IMR-90 (cell line): Measurements from ENCODE around the gene MICA. TPM values are rescaled to one million over a fixed set of nuclear protein-coding genes. Genes with fewer than 3 reads are reported as not detected.

ENCODE experiments used
- ATAC-seq: fragments of 200-7000 bp; cut with Tn5 transposase; 2 replicates; pipeline ENCODE4 v1.9.1; 2020; ENCODE audit warnings: low read depth, mild to moderate bottlenecking, moderate library complexity
- BruUV-seq: library from RNA; stranded (reverse); fragments of 400-500 nt; replicated peaks from 2 replicates; lab custom pipeline; 2021; lab: Mats Ljungman, UMichigan
- CTCF ChIA-PET: fragments of 300-600 bp; formaldehyde crosslinking; extraction: SDS; loops from one replicate; lab custom pipeline; 2021; ENCODE audit warnings: antibody characterized with exemption; lab: Yijun Ruan, JAX
- POLR2A ChIA-PET: fragments of 300-600 bp; sonication (Branson Sonifier 250); formaldehyde crosslinking; loops from one replicate; lab custom pipeline; 2022; ENCODE audit warnings: antibody characterized with exemption; ENCODE audit not compliant: unreplicated experiment; lab: Charles Lee
- DNase-seq: peaks from one replicate; pipeline ENCODE4 v3.0.0; 2013
- H2AFZ ChIP-seq: replicated peaks from 2 replicates; pipeline ENCODE3; 2013; ENCODE audit warnings: low read length, mild to moderate bottlenecking; ENCODE audit not compliant: poor library complexity
- H2AK5ac ChIP-seq: 2 replicates; pipeline ENCODE4 v1.6.1; 2013; ENCODE audit warnings: low read depth, low read length, inconsistent platforms
- H2AK9ac ChIP-seq: replicated peaks from 2 replicates; pipeline ENCODE3; 2013; ENCODE audit warnings: mild to moderate bottlenecking, low read depth, low read length, moderate library complexity; ENCODE audit not compliant: poor library complexity
- H2BK120ac ChIP-seq: 2 replicates; pipeline ENCODE4 v1.6.1; 2013; ENCODE audit warnings: low read depth, low read length, inconsistent platforms
- H2BK15ac ChIP-seq: 3 replicates; pipeline ENCODE4 v1.6.1; 2013; ENCODE audit warnings: low read depth, low read length, inconsistent platforms
- H2BK20ac ChIP-seq: 2 replicates; pipeline ENCODE4 v1.6.1; 2013; ENCODE audit warnings: low read depth, mild to moderate bottlenecking, inconsistent platforms, low read length, moderate library complexity
- H2BK5ac ChIP-seq: 2 replicates; pipeline ENCODE4 v1.6.1; 2013; ENCODE audit warnings: mild to moderate bottlenecking, low read depth, low read length, inconsistent platforms; ENCODE audit not compliant: poor library complexity, severe bottlenecking
- H3K14ac ChIP-seq: replicated peaks from 2 replicates; pipeline ENCODE4 v1.6.1; 2013; ENCODE audit warnings: low read depth, low read length, inconsistent platforms
- H3K18ac ChIP-seq: 2 replicates; pipeline ENCODE4 v1.6.1; 2013; ENCODE audit warnings: low read depth, low read length, control low read depth
- H3K23ac ChIP-seq: 2 replicates; pipeline ENCODE4 v1.6.1; 2013; ENCODE audit warnings: low read depth, low read length, inconsistent platforms
- H3K27ac ChIP-seq: 2 replicates; pipeline ENCODE4 v1.5.1; 2013; ENCODE audit warnings: mild to moderate bottlenecking, control low read depth, low read length; ENCODE audit not compliant: insufficient read depth
- H3K27me3 ChIP-seq: 2 replicates; pipeline ENCODE4 v1.6.1; 2013; ENCODE audit warnings: low read length; ENCODE audit not compliant: control insufficient read depth, insufficient read depth
- H3K36me3 ChIP-seq: 2 replicates; pipeline ENCODE4 v1.6.1; 2013; ENCODE audit warnings: low read length, mixed read lengths; ENCODE audit not compliant: control insufficient read depth, insufficient read depth
- H3K4ac ChIP-seq: 2 replicates; pipeline ENCODE4 v1.6.1; 2013; ENCODE audit warnings: low read depth, low read length, inconsistent platforms
- H3K4me1 ChIP-seq: 2 replicates; pipeline ENCODE4 v1.6.1; 2013; ENCODE audit warnings: low read length, mixed read lengths; ENCODE audit not compliant: control insufficient read depth, insufficient read depth
- H3K4me2 ChIP-seq: 2 replicates; pipeline ENCODE4 v1.6.1; 2013; ENCODE audit warnings: low read depth, mild to moderate bottlenecking, control low read depth, low read length, moderate library complexity
- H3K4me3 ChIP-seq: 2 replicates; pipeline ENCODE4 v1.5.1; 2013; ENCODE audit warnings: low read depth, mild to moderate bottlenecking, control low read depth, low read length, moderate library complexity; ENCODE audit not compliant: insufficient read depth
- H3K56ac ChIP-seq: 2 replicates; pipeline ENCODE4 v1.6.1; 2013; ENCODE audit warnings: low read length, inconsistent platforms; ENCODE audit not compliant: insufficient read depth; ENCODE audit errors: extremely low read depth
- H3K79me1 ChIP-seq, 2 experiments: 2 replicates each; pipeline ENCODE4 v1.6.1; 2013; ENCODE audit warnings: low read length in 2 of 2, inconsistent platforms in 1 of 2, low read depth in 1 of 2
- H3K9ac ChIP-seq: 2 replicates; pipeline ENCODE4 v1.6.1; 2013; ENCODE audit warnings: low read depth, low read length, control low read depth
- H3K9me1 ChIP-seq: 2 replicates; pipeline ENCODE4 v1.6.1; 2013; ENCODE audit warnings: low read length, inconsistent platforms; ENCODE audit not compliant: insufficient read depth
- H3K9me3 ChIP-seq: 2 replicates; pipeline ENCODE4 v1.6.1; 2013; ENCODE audit warnings: low read length; ENCODE audit not compliant: control insufficient read depth, insufficient read depth
- H4K20me1 ChIP-seq: 2 replicates; pipeline ENCODE4 v1.6.1; 2013; ENCODE audit warnings: low read length, inconsistent platforms; ENCODE audit not compliant: insufficient read depth
- H4K5ac ChIP-seq: 2 replicates; pipeline ENCODE4 v1.6.1; 2013; ENCODE audit warnings: mild to moderate bottlenecking, low read depth, low read length, control low read depth
- H4K8ac ChIP-seq, 2 experiments: 2 replicates each; pipeline ENCODE4 v1.6.1; 2013; ENCODE audit warnings: low read depth in 2 of 2, low read length in 2 of 2, control low read depth in 1 of 2, inconsistent platforms in 1 of 2
- H4K91ac ChIP-seq: 2 replicates; pipeline ENCODE4 v1.6.1; 2013; ENCODE audit warnings: low read depth, low read length, inconsistent platforms; ENCODE audit not compliant: insufficient read depth
- BHLHE40 ChIP-seq: fragments of 150-350 bp; IDR thresholded peaks from 2 replicates; pipeline ENCODE4 v1.6.1; 2016; ENCODE audit warnings: mild to moderate bottlenecking, low read depth, low read length
- CEBPB ChIP-seq: IDR thresholded peaks from 2 replicates; pipeline ENCODE4 v1.6.1; 2012; ENCODE audit warnings: low read depth, low read length, improper control_type of control experiment
- CHD1 ChIP-seq: IDR thresholded peaks from 2 replicates; pipeline ENCODE4 v1.6.1; 2012; ENCODE audit warnings: low read depth, low read length, improper control_type of control experiment
- FOS ChIP-seq: fragments of 150-350 bp; IDR thresholded peaks from 2 replicates; pipeline ENCODE4 v1.6.1; 2016; ENCODE audit warnings: low read depth, low read length
- MAFK ChIP-seq: IDR thresholded peaks from 2 replicates; pipeline ENCODE4 v1.6.1; 2012; ENCODE audit warnings: low read depth, low read length, improper control_type of control experiment
- MAZ ChIP-seq: IDR thresholded peaks from 2 replicates; pipeline ENCODE4 v1.6.1; 2012; ENCODE audit warnings: low read depth, mild to moderate bottlenecking, low read length, improper control_type of control experiment, moderate library complexity, borderline replicate concordance
- MXI1 ChIP-seq: IDR thresholded peaks from 2 replicates; pipeline ENCODE4 v1.6.1; 2012; ENCODE audit warnings: low read depth, mild to moderate bottlenecking, low read length, moderate library complexity, borderline replicate concordance
- NFE2L2 ChIP-seq: fragments of 150-350 bp; IDR thresholded peaks from 2 replicates; pipeline ENCODE4 v1.6.1; 2016; ENCODE audit warnings: low read depth, mild to moderate bottlenecking, low read length
- POLR2A ChIP-seq: IDR thresholded peaks from 2 replicates; pipeline ENCODE4 v1.6.1; 2012; ENCODE audit warnings: mild to moderate bottlenecking, low read depth, low read length
- RAD21 ChIP-seq: IDR thresholded peaks from 2 replicates; pipeline ENCODE4 v1.6.1; 2012; ENCODE audit warnings: low read length, improper control_type of control experiment
- RCOR1 ChIP-seq: IDR thresholded peaks from 2 replicates; pipeline ENCODE4 v1.6.1; 2012; ENCODE audit warnings: mild to moderate bottlenecking, low read length, improper control_type of control experiment; ENCODE audit not compliant: insufficient replicate concordance
- RFX5 ChIP-seq: IDR thresholded peaks from 2 replicates; pipeline ENCODE4 v1.8.0; 2012; ENCODE audit warnings: low read depth, mild to moderate bottlenecking, low read length, moderate library complexity
- SMC3 ChIP-seq: fragments of 150-350 bp; IDR thresholded peaks from 2 replicates; pipeline ENCODE4 v1.6.1; 2016; ENCODE audit warnings: low read depth, mild to moderate bottlenecking, antibody characterized with exemption, low read length, moderate library complexity
- WGBS, 2 experiments: methylation state at CpG; one replicate each; pipeline versions ENCODE4 v1.1.5 to v1.1.7; 2013; ENCODE audit warnings: missing lambda C conversion rate in 2 of 2; ENCODE audit not compliant: insufficient read length in 1 of 2; ENCODE audit errors: extremely low coverage in 2 of 2; 5-methylcytosine and 5-hydroxymethylcytosine counted together
- dilution Hi-C: fragments of 300-500 bp; cut with HindIII; formaldehyde crosslinking; loops from one replicate; pipeline ENCODE4 v1.14.3; 2018; ENCODE audit warnings: low sequenced_read_pairs; ENCODE audit not compliant: unreplicated experiment
- in situ Hi-C: fragments of 300-500 bp; cut with MboI; formaldehyde crosslinking; loops from 3 replicates; pipeline ENCODE4 v1.14.3; 2019; ENCODE audit warnings: low sequenced_read_pairs, inconsistent platforms, mixed read lengths
- intact Hi-C: fragments of 100-400 bp; cut with micrococcal nuclease; formaldehyde crosslinking; loops from 2 replicates; pipeline ENCODE4 v1.10.0; 2022
- polyA plus RNA-seq, 3 experiments: library from polyadenylated mRNA; depleted of rRNA; stranded (reverse); fragments of >200 nt; gene quantifications; 2 replicates each; pipeline ENCODE4 v1.2.3, GENCODE V29; 2012; ENCODE audit warnings: low replicate concordance in 1 of 3
- total RNA-seq: library from RNA; depleted of rRNA; stranded (reverse); fragments of >200 nt; gene quantifications from 2 replicates; pipeline ENCODE4 v1.2.3, GENCODE V29; 2012
- TF ChIP-seq, protein P1 (sequence below): fragments of 150-350 bp; IDR thresholded peaks from 2 replicates; pipeline ENCODE4 v1.6.1; 2017; ENCODE audit warnings: mild to moderate bottlenecking, antibody characterized with exemption, low read length, low read depth
- TF ChIP-seq, protein P2 (sequence below): conservative IDR thresholded peaks from 2 replicates; pipeline ENCODE4 v1.5.1; 2012; ENCODE audit warnings: mild to moderate bottlenecking, low read depth, low read length, improper control_type of control experiment
- TF ChIP-seq, protein P3 (sequence below): fragments of 150-350 bp; IDR thresholded peaks from 2 replicates; pipeline ENCODE4 v1.6.1; 2016; ENCODE audit warnings: low read depth, mild to moderate bottlenecking, low read length, moderate library complexity, borderline replicate concordance

The MICA gene
- total and polyA plus RNA-seq, 2 of the 4 experiments (the other 2 are of a cell fraction) = 55.9 to 67.7 TPM

DNA sequence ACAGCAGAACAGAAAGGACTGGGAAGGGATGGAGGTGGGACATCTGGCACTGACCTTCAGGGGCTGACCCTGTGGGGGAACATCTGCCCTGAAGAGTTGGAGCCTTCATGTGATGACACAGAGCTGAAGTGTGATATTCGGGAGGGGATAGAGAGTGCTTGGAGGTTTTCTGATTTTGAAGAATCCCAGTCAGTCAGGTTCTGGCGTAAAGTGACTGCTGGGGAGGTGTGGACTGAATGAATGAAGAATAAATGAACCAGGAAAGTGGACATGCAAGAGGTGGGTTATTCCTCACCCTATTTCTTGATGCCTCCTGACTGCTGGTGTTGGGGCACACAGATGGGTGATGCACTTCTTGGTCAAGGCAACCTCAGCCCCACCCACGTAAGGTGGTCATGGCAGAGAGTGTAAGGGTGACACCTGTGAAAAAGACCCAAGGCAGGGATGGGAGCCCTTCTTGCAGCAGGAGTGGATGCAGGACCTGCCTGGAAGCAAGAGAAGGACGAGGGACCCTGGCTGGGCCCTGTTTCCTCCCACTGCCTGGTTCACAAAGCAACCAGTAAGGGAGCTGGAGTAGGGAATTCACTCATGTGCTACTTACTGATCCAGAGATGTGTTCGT lies 13.1 kb downstream of the MICA start:
- H3K4me3 ChIP-seq = no peak overlapping the region
- CTCF ChIA-PET = no interaction called here
- no peak overlapping the region for H3K9ac ChIP-seq
- H3K27me3 ChIP-seq = no peaks in the 10 kb centered on the region; the same call in 1 of the 2 replicates
- DNase-seq (no peak), ATAC-seq (no peak)
- no peak overlapping the region for H2BK5ac ChIP-seq
- WGBS, 2 experiments = no CpG with 5 or more reads among the region's 5 CpGs
- H2BK120ac ChIP-seq = no peak overlapping the region
- in situ Hi-C loops = no loop called here
- no peak overlapping the region for H4K8ac ChIP-seq
- H4K91ac ChIP-seq = no peak overlapping the region
- intact Hi-C loops = no loop called here
- peaks cover 3% of the 10 kb centered on the region; the same call in 1 of the 2 replicates for H3K9me1 ChIP-seq
- no peaks in the 10 kb centered on the region for H3K9me3 ChIP-seq
- H3K4me1 ChIP-seq = no peaks in the 10 kb centered on the region
- dilution Hi-C loops = no loop called here
- H3K56ac ChIP-seq = no peak overlapping the region
- no peak overlapping the region for H3K23ac ChIP-seq
- H3K79me1 ChIP-seq = peaks cover 0 to 19% of the 10 kb centered on the region in 2 experiments; a peak in 3 of 4 replicates
- H2BK20ac ChIP-seq = no peak overlapping the region
- peaks cover 33% of the 10 kb centered on the region for H3K36me3 ChIP-seq
- no peak overlapping the region for H3K27ac ChIP-seq
- H3K14ac ChIP-seq = no peak overlapping the region
- no peak overlapping the region for H4K5ac ChIP-seq
- no peak overlapping the region for H2BK15ac ChIP-seq
- H3K4me2 ChIP-seq = no peak overlapping the region
- no peak overlapping the region for H2AK5ac ChIP-seq
- BruUV-seq = no TSS peak
- TF ChIP-seq NFE2L2 = no peak
- TF ChIP-seq FOS = no peak
- TF ChIP-seq SMC3 = no peak
- TF ChIP-seq, protein P1, sequence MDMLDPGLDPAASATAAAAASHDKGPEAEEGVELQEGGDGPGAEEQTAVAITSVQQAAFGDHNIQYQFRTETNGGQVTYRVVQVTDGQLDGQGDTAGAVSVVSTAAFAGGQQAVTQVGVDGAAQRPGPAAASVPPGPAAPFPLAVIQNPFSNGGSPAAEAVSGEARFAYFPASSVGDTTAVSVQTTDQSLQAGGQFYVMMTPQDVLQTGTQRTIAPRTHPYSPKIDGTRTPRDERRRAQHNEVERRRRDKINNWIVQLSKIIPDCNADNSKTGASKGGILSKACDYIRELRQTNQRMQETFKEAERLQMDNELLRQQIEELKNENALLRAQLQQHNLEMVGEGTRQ = no peak
- TF ChIP-seq MAFK = no peak
- TF ChIP-seq POLR2A = no peak
- no peak for TF ChIP-seq CHD1
- no peak for TF ChIP-seq RCOR1
- no peak for TF ChIP-seq RFX5
- TF ChIP-seq CEBPB = no peak
- no peak for TF ChIP-seq MAZ
- no peak for TF ChIP-seq MXI1
- no peak for TF ChIP-seq BHLHE40
- TF ChIP-seq, protein P2, sequence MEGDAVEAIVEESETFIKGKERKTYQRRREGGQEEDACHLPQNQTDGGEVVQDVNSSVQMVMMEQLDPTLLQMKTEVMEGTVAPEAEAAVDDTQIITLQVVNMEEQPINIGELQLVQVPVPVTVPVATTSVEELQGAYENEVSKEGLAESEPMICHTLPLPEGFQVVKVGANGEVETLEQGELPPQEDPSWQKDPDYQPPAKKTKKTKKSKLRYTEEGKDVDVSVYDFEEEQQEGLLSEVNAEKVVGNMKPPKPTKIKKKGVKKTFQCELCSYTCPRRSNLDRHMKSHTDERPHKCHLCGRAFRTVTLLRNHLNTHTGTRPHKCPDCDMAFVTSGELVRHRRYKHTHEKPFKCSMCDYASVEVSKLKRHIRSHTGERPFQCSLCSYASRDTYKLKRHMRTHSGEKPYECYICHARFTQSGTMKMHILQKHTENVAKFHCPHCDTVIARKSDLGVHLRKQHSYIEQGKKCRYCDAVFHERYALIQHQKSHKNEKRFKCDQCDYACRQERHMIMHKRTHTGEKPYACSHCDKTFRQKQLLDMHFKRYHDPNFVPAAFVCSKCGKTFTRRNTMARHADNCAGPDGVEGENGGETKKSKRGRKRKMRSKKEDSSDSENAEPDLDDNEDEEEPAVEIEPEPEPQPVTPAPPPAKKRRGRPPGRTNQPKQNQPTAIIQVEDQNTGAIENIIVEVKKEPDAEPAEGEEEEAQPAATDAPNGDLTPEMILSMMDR = no peak
- TF ChIP-seq, protein P3, sequence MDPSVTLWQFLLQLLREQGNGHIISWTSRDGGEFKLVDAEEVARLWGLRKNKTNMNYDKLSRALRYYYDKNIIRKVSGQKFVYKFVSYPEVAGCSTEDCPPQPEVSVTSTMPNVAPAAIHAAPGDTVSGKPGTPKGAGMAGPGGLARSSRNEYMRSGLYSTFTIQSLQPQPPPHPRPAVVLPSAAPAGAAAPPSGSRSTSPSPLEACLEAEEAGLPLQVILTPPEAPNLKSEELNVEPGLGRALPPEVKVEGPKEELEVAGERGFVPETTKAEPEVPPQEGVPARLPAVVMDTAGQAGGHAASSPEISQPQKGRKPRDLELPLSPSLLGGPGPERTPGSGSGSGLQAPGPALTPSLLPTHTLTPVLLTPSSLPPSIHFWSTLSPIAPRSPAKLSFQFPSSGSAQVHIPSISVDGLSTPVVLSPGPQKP = no peak
- no peak for TF ChIP-seq RAD21
- no peak overlapping the region for H3K4ac ChIP-seq
- POLR2A ChIA-PET = no interaction called here
- no peak overlapping the region for H2AK9ac ChIP-seq
- H4K20me1 ChIP-seq = no peaks in the 10 kb centered on the region
- H2AFZ ChIP-seq = no peak overlapping the region
- H3K18ac ChIP-seq = no peak overlapping the region
